SU-DHL-6 (cell line): Measurements from ENCODE around the gene ERAL1.

Experiments used
- CTCF ChIP-seq: fragments of 200-600 bp; sonication (generic); IDR thresholded peaks from one replicate; pipeline ENCODE4 v1.5.1; 2017; ENCODE audit warnings: antibody characterized with exemption, mild to moderate bottlenecking, low read length, moderate library complexity; ENCODE audit not compliant: insufficient read depth, poor library complexity, severe bottlenecking
- EZH2phosphoT487 ChIP-seq: fragments of 200-600 bp; sonication (generic), shearing (Covaris generic); conservative IDR thresholded peaks from 2 replicates; pipeline ENCODE4 v1.6.1; 2018; ENCODE audit warnings: mild to moderate bottlenecking, antibody characterized with exemption, low read length, moderate library complexity, mixed read lengths

DNA sequence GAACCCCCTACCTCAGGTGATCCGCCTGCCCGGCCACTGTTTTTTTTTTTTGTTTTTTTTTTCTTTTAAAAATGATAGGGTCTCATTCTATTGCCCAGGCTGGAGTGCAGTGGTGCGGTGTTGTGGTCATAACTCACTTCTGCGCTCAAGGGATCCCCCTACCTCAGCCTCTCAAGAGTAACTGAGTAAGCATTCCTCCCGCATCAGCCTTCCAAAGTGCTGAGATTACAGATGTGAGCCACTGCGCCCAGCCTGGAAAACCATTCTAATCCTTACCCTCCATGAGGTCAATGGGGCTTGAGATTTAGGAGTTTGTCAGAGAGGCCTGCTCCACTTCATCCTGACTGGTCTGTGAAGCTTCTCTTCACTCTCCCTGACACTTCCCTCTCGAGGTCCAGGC is 12.5 kb downstream of the ERAL1 start:
- no peak for TF ChIP-seq CTCF
- TF ChIP-seq EZH2phosphoT487, result no peak
